ENCODE results near the gene RASIP1. TPM values are rescaled to one million over a fixed set of nuclear protein-coding genes. Genes with fewer than 3 reads are reported as not detected.

RASIP1 gene
- total and polyA plus RNA-seq, 2 experiments from 2014 or later = 1.5 to 5.5 TPM

- peaks cover 6% of the 10 kb centered on the region for H3K27me3 ChIP-seq
- no peaks in the 10 kb centered on the region for H3K4me1 ChIP-seq (ENCODE audit: low read depth)
- no peaks in the 10 kb centered on the region for H3K36me3 ChIP-seq
- TF ChIP-seq CTCF (IDR thresholded peaks at IDR 0.05; ENCODE audit: low read depth, low read length) = no peak
- H3K9me3 ChIP-seq (ENCODE audit: low read depth) = no peaks in the 10 kb centered on the region
- no peak within 1 kb of the TSS for H3K27ac ChIP-seq
- H3K4me3 ChIP-seq = peak within 1 kb of the TSS; percentile 33
- peak; percentile 82 to 97 for DNase-seq (ENCODE audit: low read depth in 1 of 2, low spot score in 1 of 2)
Observed at GRCh38 chr19:48746738-48747575, 6.5 kb upstream of the RASIP1 start, which contains the start of gene IZUMO1. IZUMO1 (minus strand) TSS chr19:48746909; CDS start chr19:48745859, 1,050 bp downstream.

- Histone ChIP-seq H3K27me3 (peaks cover 3% of the 10 kb centered on the region), H3K27ac (no peak overlapping the region), H3K36me3 (no peaks in the 10 kb centered on the region), H3K9me3 (ENCODE audit: low read depth) (no peaks in the 10 kb centered on the region), H3K4me1 (ENCODE audit: low read depth) (no peaks in the 10 kb centered on the region), H3K4me3 (no peak overlapping the region)
- no peak for DNase-seq (ENCODE audit: low read depth in 1 of 2, low spot score in 1 of 2)
- no peak for TF ChIP-seq CTCF (IDR thresholded peaks at IDR 0.05; ENCODE audit: low read depth, low read length)
Observed at GRCh38 chr19:48746110-48746509, 5.7 kb upstream of the RASIP1 start.

- H3K4me3 ChIP-seq = no peak overlapping the region
- H3K9me3 ChIP-seq (ENCODE audit: low read depth) = no peaks in the 10 kb centered on the region
- H3K27ac ChIP-seq = no peak overlapping the region
- no peaks in the 10 kb centered on the region for H3K4me1 ChIP-seq (ENCODE audit: low read depth)
- peaks cover 10% of the 10 kb centered on the region for H3K27me3 ChIP-seq
- no peaks in the 10 kb centered on the region for H3K36me3 ChIP-seq
- TF ChIP-seq CTCF (IDR thresholded peaks at IDR 0.05; ENCODE audit: low read depth, low read length) = no peak
- peak; percentile 68 to 76 for DNase-seq (ENCODE audit: low read depth in 1 of 2, low spot score in 1 of 2)
Observed at GRCh38 chr19:48745208-48745995, 5.0 kb upstream of the RASIP1 start.

- TF ChIP-seq CTCF (IDR thresholded peaks at IDR 0.05; ENCODE audit: low read depth, low read length) = no peak
- Histone ChIP-seq H3K27me3 (peaks cover 24% of the 10 kb centered on the region), H3K4me3 (no peak overlapping the region), H3K36me3 (no peaks in the 10 kb centered on the region), H3K27ac (no peak overlapping the region), H3K4me1 (ENCODE audit: low read depth) (no peaks in the 10 kb centered on the region), H3K9me3 (ENCODE audit: low read depth) (no peaks in the 10 kb centered on the region)
- no peak for DNase-seq (ENCODE audit: low read depth in 1 of 2, low spot score in 1 of 2)
Observed at GRCh38 chr19:48742096-48742495, 1.7 kb upstream of the RASIP1 start.

- no peak overlapping the region for H3K27ac ChIP-seq
- no peaks in the 10 kb centered on the region for H3K36me3 ChIP-seq
- DNase-seq (ENCODE audit: low read depth in 1 of 2, low spot score in 1 of 2) = peak in 1 of 2 donors; percentile 32
- no peaks in the 10 kb centered on the region for H3K4me1 ChIP-seq (ENCODE audit: low read depth)
- H3K4me3 ChIP-seq = no peak overlapping the region
- no peak for TF ChIP-seq CTCF (IDR thresholded peaks at IDR 0.05; ENCODE audit: low read depth, low read length)
- H3K27me3 ChIP-seq = peaks cover 24% of the 10 kb centered on the region
- no peaks in the 10 kb centered on the region for H3K9me3 ChIP-seq (ENCODE audit: low read depth)
Observed at GRCh38 chr19:48741129-48741999, 954 bp upstream of the RASIP1 start.

Measured in cardiac muscle cell (in vitro differentiated cells and primary cell).